NCI-H1417 treated with DMSO at 0.1 percent for 48 hours (cell line): ENCODE data around the gene NETO1.
A peak's percentile ranks its signal among the peaks of the same experiment; 100 is the strongest.

Experiments
- DNase-seq: peaks from one replicate; lab custom pipeline; 2025; lab: John Stamatoyannopoulos, UW

NETO1 gene

DNA sequence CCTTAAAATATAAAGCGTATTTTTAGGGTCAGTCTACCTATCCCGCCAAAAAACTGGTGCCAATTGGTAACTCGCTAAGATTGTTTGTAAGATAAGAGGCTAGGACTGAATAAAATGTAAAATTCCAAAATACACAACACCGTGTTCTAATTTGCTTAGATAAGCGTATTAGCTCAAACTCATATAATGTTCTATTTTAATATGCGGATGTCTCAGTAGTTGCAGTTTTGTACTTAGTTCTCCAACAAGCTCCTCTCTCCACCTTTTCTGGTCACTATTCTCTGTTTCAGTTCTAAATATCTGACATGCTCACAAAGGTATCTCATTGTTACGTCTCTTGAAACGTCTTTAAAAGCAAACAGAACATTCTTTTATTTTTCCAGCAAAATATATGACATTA, 24.0 kb downstream of the NETO1 start:
- DNase-seq = no peak

DNA sequence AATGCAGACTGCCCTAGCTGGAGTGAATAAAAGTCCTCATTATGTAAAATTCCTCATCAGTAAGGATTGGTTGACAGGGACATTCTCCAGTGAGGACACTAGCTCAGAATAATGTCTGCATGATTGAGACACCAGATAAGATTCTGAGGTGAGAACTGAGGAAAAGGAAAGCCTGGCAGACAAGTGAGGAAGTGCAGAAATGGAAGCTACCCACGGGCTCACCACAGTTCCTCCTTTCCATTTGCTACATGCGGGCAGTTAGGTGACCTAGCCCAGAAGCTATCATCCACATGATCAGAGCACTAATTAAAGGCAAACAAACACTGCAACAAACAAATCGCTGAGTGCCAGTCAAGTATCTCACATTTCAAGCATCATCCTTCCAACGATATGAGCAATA, 27.7 kb downstream of the NETO1 start:
- DNase-seq = no peak

DNA sequence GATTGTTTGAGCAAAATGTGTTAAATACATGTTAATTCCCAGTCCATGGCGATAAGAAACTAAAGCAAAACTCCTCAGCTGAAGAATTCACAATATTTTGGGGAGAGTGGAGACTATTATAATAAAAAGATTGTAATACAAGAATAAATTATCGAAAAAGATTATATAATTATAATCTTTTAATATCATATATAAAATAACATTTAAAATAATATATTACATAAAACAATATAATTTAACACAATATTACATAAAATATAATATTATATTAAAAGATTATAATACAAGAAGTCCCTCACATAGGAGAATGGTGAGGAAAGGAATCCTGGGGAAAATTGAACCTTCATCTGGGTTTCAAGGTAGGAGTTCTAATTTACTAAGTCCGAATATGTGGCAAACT, 33.1 kb downstream of the NETO1 start:
- DNase-seq = no peak

DNA sequence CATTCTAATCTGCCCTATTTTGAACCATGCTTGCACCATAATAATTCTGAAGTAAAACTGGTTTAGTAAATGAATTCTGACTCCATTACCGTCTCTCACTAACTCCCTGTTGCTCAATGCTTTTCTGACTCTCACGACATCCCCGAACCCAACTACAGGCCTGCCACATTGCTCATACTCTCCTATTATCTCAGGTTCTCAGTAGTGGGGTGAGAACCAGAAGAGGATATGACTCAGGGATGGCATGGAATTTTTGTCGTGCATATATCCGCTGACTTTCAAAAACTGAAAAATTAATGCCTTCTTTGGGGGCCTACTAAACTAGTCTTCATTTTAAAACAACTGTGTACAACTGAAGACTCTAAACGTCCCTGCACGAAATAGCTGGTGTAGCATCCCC, 34.3 kb downstream of the NETO1 start:
- no peak for DNase-seq

DNA sequence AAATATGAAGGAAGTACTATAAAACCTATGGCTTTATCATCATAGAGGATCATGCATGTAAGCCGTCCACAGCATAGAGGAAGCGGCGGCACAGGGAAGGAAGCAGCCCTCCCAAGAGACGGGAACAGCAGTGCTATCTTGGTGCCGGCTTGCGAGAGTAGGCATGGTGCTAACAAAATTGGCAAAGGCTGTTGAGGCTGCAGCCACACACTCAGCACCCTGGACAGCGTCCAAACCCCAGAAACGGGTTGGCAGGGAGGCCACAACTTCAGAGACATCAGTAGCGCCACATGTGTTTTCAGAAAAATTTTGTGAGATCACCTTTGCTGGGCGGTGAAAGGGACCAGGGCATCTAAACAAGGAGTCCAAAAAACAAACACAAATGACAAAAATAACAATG, 37.7 kb downstream of the NETO1 start:
- no peak for DNase-seq

DNA sequence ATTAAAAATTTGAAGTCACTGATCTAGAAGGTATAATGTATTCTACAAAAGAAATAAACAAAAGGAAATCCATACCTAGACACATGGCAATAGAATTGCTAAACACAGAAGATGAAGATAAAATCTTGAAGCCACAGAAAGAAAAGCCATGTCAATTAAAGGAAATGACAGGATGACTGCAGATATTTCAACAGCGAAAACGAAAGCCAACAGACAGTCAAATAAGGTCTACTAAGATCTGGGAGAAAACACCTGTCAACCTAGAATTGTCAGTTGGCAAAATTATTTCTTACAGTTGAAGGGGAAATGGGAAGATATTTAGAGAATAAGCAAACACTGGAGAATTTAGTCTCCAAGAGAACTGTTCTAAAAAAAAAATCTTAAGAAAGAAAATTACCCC, 39.2 kb downstream of the NETO1 start:
- no peak for DNase-seq

DNA sequence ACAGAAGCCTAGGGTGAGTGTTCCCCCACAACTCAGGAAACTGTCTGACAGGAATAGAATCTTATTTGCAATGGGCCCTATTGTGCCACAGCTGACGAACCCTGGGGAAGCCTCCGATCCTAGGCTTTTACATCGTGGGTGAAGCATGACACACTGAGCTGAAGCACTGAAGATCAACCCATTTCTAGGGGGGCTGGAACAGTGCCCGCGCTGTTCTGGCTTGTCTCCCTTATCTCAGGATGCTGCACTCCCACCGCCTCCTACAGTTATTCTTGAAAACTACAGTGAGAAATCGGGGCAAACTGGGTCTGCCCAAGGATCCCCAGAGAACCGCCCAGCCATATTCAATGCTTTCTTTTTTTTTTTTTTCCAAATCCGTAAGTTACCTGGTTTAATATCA, 41.1 kb downstream of the NETO1 start:
- DNase-seq = no peak

DNA sequence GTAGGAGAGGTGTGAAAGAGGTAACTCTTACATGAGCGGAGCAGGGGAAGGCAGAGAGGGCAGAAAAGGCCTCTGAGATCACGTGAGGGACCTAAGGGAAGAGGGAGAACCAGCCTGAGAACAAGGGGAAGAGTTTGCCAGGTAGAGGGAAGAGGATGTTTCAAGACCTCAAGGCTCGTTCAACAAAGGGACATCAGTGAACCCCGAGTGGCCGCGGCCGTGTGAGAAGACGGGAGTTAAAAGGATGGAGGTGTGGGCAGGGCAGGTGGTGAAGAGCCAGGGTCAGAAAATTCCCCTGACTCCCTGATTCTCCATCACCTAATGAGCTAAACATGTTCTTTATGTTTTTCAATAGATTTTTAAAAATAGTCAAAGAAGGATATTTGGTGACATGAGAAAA, 44.4 kb downstream of the NETO1 start:
- DNase-seq = no peak

DNA sequence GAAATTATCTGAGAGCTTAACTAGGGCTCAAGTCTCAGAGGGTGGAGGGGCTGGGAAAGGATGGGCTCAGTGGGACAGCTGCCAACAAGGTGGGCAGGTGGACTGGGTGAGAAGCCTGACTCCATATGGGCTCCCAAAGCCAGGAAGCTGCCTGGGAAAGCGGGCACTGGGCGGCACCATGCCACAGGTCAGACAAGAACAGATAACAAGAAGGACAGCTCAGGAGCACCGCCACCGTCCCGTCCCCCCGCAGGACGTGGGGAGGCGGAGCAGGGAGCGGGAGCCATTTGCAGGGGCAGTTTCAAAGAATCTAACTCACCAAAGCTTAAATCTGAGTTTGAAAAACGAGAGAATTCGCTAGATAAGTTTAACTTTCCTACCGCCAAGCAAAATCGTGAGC, 45.6 kb downstream of the NETO1 start:
- DNase-seq = no peak

DNA sequence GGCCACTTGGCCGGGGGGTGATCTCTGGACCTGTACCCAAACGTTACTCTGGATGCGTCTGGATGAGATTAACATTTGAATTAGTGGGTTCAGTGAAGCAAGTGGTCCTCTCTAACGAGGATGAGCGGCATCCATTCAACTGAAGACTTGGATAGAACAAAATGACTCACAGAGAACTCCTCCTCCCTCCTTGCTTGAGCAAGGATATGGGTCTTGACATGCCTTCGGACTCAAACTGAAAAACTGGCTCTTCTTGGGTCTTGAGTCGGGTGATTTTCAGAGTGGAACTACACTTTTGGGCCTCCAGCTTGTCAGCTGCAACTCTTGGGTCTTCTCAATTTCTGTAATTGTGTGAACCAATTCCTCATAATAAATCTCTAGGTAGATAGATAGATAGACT, 47.2 kb downstream of the NETO1 start:
- no peak for DNase-seq

DNA sequence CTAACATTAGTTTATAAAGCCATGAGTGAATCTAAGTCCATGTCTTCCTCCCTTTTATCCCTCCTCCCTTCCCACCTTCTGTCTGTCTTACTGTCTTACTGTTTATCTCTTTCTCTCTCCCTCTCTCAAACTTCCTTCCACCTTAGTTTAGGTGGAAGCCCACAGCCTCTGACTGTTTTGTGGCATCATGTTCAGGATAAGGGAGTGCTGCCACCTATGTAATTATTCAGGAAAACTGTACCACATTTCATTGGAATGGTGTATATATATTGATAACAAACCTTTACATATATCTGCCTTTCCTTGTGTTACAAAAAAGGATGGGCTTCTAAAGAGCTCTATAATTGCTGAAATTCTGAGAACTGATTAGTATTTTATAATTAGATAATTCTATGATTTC, 48.7 kb downstream of the NETO1 start:
- no peak for DNase-seq

DNA sequence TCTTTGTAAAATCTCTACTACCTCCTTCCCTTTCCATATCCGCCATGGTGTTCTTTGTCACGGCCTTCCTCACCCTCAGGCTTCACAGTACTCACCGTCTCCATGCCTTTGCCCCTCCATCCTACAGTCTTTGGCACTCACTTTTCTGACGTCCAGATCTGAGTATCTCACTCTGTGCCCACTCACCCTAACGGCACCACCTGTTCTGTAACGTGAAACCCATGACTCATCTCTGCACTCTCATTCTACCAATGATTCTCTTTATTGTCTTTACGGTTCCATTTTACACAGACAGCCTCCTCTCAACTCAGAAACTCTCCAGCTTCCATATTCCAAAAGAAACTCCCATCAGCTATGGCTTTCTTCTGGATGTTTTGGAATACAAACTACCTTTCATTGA, 56.7 kb downstream of the NETO1 start:
- no peak for DNase-seq

DNA sequence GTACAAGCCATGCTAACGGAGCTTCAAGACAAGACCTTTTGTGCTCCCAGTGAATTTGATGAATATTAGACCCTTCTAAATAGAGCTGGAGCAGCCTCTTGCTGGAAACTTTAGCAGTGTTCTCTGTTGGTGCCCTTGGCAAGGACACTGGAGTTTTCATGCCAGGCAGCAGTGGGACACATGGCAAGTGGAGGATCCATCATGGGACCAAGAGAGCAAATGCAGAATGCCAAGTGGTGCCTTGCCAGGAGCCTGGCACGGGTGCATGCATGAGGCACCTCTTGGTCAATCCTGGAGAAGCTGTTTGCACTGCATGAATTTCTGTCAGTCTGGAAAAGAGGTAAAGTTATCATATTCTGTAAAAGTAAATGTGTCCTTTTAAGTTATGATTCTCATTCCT, 59.1 kb downstream of the NETO1 start:
- no peak for DNase-seq

DNA sequence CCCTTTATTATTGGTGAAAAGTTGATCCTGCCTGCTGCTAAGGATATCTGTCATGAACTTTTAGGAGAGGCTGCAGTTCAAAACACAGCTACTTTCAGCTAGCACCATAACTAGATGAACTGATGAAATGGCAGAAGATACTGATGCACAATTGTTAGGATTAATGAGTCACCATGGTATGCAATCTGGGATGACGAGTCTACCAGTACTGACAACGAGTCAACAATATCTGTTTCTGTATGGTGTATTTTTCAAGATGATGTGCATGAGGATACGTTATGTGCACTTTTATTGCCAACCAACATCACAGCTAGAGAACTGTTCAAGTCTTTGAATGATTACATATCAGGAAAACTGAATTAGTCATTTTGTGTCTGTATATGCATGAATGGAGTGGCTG, 68.7 kb downstream of the NETO1 start:
- DNase-seq = no peak

DNA sequence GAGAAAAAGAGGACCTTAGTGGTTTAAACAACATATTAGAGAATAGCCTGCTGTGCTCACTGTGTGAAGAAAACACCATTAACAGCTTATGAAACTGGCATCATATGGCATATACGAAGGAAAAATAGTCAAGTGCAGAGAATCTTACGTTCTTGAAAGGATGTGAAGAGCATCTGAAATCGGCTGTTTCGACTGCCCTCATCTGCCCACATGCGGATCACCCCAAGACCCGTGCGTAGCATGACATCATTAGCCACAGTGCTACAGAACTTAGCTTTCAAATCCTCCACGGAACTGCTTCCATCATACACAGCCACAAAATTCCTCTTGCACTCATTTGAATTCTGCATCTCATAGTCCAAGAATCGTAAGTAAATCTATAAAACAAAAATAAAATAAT, 84.3 kb downstream of the NETO1 start:
- no peak for DNase-seq

DNA sequence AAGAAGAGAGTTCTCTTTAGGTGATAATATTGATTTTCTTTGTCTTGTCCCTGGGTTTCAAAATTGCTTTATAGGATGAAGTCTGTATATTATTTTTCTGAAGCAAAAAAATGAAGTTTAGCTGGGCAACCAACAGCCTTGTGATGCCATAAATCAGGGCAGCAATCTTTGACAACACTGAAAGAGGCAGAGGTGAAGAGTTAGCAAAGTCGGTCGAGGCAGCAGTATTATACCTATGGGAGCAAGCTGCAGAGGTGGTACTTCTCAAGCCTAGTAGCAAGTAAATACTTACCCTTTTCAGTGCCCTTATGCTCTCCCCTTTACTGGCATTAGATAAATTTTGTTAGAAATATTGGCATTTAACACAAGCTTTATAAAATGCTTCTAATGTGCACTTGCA, 92.9 kb downstream of the NETO1 start:
- DNase-seq = no peak

DNA sequence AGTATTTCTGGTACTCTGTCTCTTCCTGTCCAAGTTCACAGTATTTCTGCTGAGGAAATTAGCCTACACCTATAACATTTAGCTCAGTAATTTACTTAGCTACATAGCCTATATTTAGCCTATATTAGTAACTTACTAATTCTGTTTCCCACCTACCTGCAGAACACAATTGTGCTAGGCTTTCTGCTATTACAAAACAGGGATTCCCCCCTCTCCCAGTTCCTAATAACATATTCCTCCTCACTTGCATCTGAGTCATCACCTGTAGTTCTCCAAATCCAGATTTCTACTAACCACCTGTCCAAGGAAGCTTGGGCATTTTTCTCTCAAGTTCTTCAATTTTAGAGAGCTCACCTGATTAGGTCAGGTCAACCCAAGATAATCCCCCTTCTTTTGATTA, 94.9 kb downstream of the NETO1 start:
- no peak for DNase-seq

DNA sequence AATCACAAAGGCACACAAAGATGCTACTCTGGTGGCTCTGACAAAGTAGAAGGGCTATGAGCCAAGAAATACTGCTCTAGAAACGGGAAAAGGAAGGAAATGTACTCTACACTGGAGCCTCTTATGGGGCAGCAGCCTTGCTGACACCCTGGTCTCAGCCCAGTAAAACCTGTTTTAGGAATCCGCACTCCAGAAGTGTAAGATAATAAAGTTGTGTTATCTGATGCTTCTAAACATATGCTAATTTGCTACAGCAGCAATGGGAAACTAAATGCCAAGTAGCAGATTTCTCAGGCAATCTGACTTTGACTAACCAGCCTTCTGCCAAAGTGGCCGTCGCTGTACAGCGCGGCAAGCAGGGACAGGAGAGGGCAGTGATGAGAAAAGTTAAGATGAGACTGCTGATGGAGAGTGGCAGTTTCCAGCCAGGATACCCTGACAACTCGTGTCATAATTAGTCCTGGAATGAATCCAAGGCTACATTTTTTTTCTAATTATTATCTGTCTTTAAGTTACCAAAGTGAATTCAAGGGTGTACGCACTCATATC, 99.0 kb downstream of the NETO1 start:
- DNase-seq = no peak

DNA sequence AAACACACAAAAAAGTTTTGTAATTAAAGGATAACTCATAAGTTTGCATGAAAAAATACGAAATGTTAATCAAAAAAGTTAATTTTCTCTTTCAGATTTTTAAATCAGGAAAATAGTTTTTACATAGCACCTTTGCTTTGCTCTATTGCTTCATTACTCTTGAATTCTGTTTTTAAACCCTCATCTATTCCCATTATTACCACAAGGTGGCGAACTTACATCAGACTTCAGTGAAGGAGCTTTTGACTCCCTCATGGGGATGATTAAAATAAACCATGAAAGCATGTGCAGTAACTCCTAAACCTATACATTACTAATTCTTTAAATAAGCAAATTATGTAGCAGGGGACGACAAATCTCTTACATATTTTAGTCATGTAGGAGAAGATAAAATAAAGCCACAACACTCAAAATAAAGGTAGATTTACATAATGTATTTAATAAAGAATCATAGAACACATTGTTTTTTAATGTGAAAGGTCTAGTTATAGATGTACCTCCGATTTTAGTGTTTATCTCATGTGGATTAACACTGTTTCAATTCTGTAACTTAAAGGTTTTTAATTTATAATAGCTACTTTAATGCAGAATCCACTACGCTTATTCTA, 105.2 kb downstream of the NETO1 start:
- DNase-seq = peak; percentile 74

DNA sequence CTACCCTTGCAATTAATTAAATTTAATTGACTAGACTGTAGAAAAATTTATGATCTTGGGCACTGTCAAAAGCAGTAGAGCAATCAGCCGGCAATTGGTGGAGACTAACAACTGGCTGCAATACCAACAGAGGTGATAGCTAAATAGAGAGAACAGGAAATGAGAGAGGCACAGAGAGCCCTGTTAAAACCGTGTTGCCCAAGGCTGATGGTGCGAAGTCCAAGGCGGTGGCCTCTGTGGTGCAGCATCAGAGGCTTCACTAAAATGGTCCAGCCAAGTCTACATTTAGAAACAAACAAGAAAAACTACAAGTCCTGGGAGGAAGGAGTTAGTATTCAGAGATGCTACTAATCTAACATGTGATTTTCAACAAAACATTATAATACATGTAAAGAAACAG, 115.6 kb downstream of the NETO1 start:
- no peak for DNase-seq

DNA sequence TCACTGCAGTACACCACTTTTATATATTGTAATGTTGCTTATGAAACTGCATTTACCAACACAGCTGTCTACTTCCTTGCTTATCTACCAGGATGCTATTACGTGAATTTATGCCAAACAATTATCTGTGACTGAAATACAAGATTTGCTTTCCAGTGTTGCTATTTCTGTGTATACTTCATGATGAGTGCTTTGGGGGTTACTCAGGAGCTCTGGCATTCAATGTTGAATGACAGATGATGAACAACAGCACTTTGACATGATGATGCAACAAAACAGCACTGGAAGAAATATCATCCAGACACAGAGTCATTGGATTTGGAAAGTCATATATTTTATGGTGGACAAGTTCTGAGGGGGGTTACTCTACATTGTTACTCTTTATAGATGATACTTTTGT, 125.8 kb downstream of the NETO1 start:
- DNase-seq = no peak

DNA sequence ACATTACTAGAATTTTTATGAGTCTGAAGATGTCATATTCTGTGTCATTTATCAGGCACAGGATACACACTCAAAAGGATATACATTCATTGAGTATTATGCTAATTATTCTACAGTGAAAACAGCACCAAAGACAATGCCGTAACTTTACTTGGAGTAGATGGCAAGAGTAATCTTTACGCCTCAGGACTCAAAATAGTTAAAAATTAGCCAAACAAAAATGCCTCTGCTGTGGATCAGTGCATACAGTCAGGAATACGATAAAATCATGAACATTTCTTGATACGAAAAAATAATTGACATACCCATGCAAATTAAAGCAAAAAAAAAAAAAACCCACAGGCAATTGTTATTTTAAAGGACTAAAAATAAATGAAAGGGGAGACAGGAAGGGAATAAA, 129.7 kb downstream of the NETO1 start:
- no peak for DNase-seq

DNA sequence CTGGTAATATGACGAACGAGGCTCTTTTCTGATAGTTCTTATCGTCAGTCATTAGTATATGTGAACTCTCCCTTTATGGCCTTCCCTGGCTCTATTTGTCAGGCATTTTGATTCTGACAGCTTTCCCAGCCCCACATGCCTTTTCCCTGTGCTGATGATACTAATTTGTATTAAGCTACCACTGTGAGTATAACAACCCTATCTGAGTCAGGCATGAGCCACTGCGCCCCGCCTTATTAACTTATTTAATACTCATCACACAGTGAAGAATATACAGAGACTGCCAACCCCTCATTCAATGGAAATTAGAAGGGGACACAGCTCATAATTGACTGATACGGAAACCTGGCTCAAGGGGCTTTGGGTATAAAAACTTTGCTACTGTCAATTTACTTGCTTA, 140.0 kb downstream of the NETO1 start:
- DNase-seq = no peak

DNA sequence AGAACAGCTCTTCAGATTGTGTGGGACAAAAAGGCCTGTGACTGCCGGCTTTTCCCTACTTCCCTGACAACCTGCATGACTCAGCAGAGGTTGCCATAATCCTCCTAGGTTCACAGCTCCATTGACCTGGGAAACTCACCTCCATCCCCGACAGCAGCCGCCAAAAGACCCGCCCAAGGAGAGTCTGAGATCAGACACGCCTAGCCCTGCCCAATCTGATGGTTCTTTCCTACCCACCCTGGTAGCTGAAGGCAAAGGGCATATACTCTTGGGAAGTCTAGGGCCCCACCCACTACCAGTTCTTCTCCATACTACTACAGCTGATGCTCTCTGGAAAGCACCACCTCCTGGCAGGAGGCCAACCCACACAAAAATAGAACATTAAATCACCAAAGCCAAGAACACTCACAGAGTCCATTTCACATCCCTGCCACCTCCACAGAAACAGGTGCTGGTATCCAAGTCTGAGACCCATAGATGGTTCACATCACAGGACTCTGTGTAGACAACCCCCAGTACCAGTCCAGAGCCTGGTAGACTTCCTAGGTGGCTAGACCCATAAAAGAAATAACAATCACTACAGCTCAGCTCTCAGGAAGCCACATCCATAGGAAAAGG, 140.6 kb downstream of the NETO1 start:
- DNase-seq = no peak
